Measurements from ENCODE around the gene KDM6A. TPM values are rescaled to one million over a fixed set of nuclear protein-coding genes. Genes with fewer than 3 reads are reported as not detected.

The KDM6A gene
- total RNA-seq, 2 donors from 2014 or later = 20.8 to 30.7 TPM

- WGBS, 2 donors = 100% methylated on average over 1 of the region's 1 CpG
- ATAC-seq (no peak), DNase-seq (no peak)
- TF ChIP-seq CTCF (IDR thresholded peaks at IDR 0.05) = no peak
- TF ChIP-seq POLR2A (IDR thresholded peaks at IDR 0.05) = no peak
- Histone ChIP-seq H3K27ac (no peak overlapping the region), H3K4me3 (no peak overlapping the region), H3K4me1 (no peaks in the 10 kb centered on the region), H3K27me3 (no peaks in the 10 kb centered on the region), H3K36me3 (replicated peaks in 1 of 2; ENCODE audit: insufficient read depth in 1 of 2, low read depth in 2 of 2) (no peaks in the 10 kb centered on the region), H3K9me3 (no peaks in the 10 kb centered on the region)
- intact Hi-C loops (cut with DNase I) = no loop called here
Measured at GRCh38 chrX:45011597-45011996, 138.6 kb downstream of the KDM6A start.

- intact Hi-C loops (cut with DNase I) = no loop called here
- WGBS, 2 donors = 36 to 61% methylated on average over 3 of the region's 3 CpGs
Measured at GRCh38 chrX:45017946-45018345, 145.0 kb downstream of the KDM6A start.

GRCh38 chrX:45022150-45022549 lies 149.2 kb downstream of the KDM6A start:
- intact Hi-C loops (cut with DNase I) = no loop called here
- Histone ChIP-seq H3K36me3 (replicated peaks in 1 of 2; ENCODE audit: insufficient read depth in 1 of 2, low read depth in 2 of 2) (no peaks in the 10 kb centered on the region), H3K4me1 (peaks cover 6% of the 10 kb centered on the region), H3K4me3 (no peak overlapping the region), H3K9me3 (no peaks in the 10 kb centered on the region), H3K27me3 (no peaks in the 10 kb centered on the region), H3K27ac (no peak overlapping the region)
- TF ChIP-seq CTCF (IDR thresholded peaks at IDR 0.05) = no peak
- TF ChIP-seq POLR2A (IDR thresholded peaks at IDR 0.05) = no peak
- ATAC-seq (no peak), DNase-seq (no peak)
- 86 to 87% methylated on average over 5 of the region's 5 CpGs for WGBS, 2 donors

More at GRCh38 chrX:45017946-45018345, 145.0 kb downstream of the KDM6A start:
- no peak for TF ChIP-seq CTCF (IDR thresholded peaks at IDR 0.05)
- no peak for TF ChIP-seq POLR2A (IDR thresholded peaks at IDR 0.05)
- Histone ChIP-seq H3K4me1 (peaks cover 5% of the 10 kb centered on the region), H3K36me3 (replicated peaks in 1 of 2; ENCODE audit: insufficient read depth in 1 of 2, low read depth in 2 of 2) (no peaks in the 10 kb centered on the region), H3K27ac (no peak overlapping the region), H3K27me3 (no peaks in the 10 kb centered on the region), H3K9me3 (no peaks in the 10 kb centered on the region), H3K4me3 (no peak overlapping the region)
- ATAC-seq (no peak), DNase-seq (no peak)

- H3K27me3 ChIP-seq = no peaks in the 10 kb centered on the region
- H3K36me3 ChIP-seq (replicated peaks in 1 of 2; ENCODE audit: insufficient read depth in 1 of 2, low read depth in 2 of 2) = no peaks in the 10 kb centered on the region
- intact Hi-C loops (cut with DNase I) = no loop called here
- H3K27ac ChIP-seq = no peak overlapping the region
- DNase-seq (no peak), ATAC-seq (no peak)
- 60 to 95% methylated on average over 1 of the region's 1 CpG for WGBS, 2 donors
- H3K9me3 ChIP-seq = no peaks in the 10 kb centered on the region
- no peak overlapping the region for H3K4me3 ChIP-seq
- peaks cover 6% of the 10 kb centered on the region for H3K4me1 ChIP-seq
- TF ChIP-seq POLR2A (IDR thresholded peaks at IDR 0.05) (no peak), CTCF (IDR thresholded peaks at IDR 0.05) (no peak)
Measured at GRCh38 chrX:45024501-45024900, 151.5 kb downstream of the KDM6A start.

GRCh38 chrX:45026036-45026435 lies 153.0 kb downstream of the KDM6A start:
- H3K9me3 ChIP-seq = no peaks in the 10 kb centered on the region
- H3K36me3 ChIP-seq (replicated peaks in 1 of 2; ENCODE audit: insufficient read depth in 1 of 2, low read depth in 2 of 2) = no peaks in the 10 kb centered on the region
- H3K4me3 ChIP-seq = no peak overlapping the region
- no peak overlapping the region for H3K27ac ChIP-seq
- ATAC-seq (no peak), DNase-seq (no peak)
- intact Hi-C loops (cut with DNase I) = no loop called here
- H3K27me3 ChIP-seq = no peaks in the 10 kb centered on the region
- no peak for TF ChIP-seq POLR2A (IDR thresholded peaks at IDR 0.05)
- TF ChIP-seq CTCF (IDR thresholded peaks at IDR 0.05) = no peak
- 85 to 94% methylated on average over 2 of the region's 2 CpGs for WGBS, 2 donors
- H3K4me1 ChIP-seq = peaks cover 6% of the 10 kb centered on the region

Measured in body of pancreas (tissue), 4 donors.